HCEC 1CT (cell line): ENCODE results near the gene RBM47.
A peak's percentile ranks its signal among the peaks of the same experiment; 100 is the strongest.
"Not testable (repeated sequence)": the region's sequence is repeated elsewhere in the genome, so short reads cannot be mapped to it uniquely, and the experiment has no call there.

Experiments
- DNase-seq: peaks from one replicate; pipeline ENCODE4 v3.0.0-alpha.2; 2017

RBM47 gene

GRCh38 chr4:40435306-40435705 is 194.4 kb downstream of the RBM47 start:
- DNase-seq = not testable (repeated sequence)

GRCh38 chr4:40434126-40434687 is 195.5 kb downstream of the RBM47 start:
- no peak for DNase-seq

DNA sequence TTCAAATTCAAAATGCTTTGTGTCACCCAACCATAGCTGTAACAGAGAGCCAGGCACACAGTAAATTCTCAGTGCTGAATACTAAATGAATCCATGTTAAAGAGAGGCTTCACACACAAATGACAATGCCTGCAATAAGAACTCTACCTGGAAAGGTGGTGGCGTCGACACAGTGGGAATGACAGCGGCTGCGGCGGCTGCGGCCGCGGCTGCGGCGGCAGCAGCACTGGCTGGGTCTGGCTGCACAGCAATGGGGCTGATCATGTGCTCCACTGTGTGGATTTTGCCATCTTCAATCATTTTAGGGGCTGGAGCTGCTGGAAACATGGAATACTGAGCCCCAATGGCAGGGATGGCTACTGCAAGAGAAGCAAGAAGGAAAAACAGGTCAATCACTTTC is 197.2 kb downstream of the RBM47 start:
- no peak for DNase-seq

GRCh38 chr4:40427871-40428270 is 201.8 kb downstream of the RBM47 start:
- DNase-seq = not testable (repeated sequence)

DNA sequence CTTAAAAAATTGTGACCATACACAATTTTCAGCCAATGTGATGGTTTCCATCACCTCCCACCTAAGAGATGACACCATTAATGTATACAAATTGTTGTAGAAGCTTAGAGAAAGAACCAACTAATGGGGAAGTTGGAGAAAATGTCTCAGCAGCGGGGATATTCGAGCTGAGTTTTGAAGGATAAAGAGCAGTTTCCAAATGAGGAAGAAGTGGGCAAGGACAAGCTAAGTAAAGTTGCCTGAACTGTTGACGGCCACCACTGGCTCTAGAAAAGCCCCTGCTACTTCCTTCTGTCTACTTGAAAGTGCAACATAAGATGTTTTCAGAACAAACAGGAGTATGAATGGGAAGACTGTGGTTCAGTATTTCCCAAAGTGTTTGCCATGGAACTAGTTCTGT is 202.5 kb downstream of the RBM47 start:
- no peak for DNase-seq

DNA sequence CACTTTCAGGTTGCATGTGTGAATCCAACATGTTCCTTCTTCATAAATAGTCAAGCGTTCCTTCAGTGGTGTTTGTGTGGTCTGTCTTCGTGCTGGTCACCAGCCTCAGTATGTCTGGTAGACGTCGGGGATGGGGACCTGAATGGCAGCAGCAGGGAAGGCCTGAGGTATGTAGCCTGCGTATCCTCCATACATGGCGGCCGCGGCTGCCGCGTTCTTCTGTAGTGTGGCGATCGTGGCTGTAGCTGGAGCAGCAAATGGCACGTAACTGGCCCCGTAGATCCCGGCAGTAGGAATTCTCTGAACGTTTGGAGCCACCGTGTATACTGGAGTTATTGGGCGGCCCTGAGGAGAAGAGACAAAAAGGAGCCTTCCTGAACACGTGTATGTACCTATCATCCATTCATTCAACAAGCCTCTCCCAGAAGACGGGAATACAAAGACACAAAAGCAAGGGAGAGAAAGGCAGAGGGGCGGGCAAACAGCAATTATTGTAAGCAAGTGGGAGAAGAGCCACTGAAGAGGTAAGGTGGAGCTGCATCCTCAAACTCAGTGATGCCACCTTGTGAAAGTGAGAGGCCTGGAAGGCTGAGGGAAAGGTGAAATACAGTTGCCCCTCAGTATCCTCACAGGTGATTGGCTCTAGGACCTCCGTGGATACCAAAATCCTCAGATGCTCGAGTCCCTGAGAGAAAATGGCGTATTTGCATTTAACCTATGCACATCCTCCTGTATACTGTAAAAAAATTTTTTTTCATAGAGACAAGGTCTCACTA is 203.7 kb downstream of the RBM47 start:
- no peak for DNase-seq

- DNase-seq = peak; percentile 50
Observed at GRCh38 chr4:40423735-40424134, 205.9 kb downstream of the RBM47 start.

DNA sequence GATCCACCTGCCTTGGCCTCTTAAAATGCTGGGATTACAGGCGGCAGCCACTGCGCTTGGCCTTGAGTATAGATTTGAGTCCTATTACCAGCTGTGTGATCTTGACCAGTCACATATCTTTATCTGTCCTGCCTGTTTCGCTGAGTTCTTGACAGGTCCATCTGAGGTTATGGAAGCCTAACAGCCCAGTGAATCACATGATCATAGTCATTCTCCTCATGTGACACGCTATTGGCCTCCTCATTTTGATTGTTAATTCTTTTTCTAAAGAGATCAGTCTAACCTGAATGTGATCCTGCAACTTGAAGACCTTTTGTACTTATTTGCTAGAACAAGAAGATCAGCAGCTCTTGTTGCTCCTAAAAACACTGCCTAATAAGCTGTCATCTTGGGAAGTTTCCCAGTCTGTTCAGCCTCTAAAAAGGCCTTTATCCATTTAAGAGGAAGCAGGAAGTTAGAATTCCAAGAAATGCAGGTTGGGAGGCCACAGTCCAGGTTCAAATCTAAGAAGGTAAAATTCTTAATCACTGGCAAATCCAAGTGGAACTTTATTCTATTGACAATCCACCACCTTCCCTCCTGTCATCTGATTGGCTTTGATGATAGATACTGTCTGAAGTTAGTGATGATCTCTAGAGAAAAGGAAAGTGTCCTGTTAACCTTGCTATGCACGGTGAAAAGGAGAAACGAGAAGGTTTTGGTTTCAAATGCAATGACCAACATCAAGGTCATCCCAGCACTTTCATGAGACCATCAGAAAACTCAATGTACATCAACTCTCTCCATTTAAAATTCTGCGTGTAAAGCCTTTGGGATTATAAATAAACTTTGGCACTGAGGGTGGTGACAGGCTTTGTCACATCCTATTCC is 207.6 kb downstream of the RBM47 start:
- no peak for DNase-seq

DNA sequence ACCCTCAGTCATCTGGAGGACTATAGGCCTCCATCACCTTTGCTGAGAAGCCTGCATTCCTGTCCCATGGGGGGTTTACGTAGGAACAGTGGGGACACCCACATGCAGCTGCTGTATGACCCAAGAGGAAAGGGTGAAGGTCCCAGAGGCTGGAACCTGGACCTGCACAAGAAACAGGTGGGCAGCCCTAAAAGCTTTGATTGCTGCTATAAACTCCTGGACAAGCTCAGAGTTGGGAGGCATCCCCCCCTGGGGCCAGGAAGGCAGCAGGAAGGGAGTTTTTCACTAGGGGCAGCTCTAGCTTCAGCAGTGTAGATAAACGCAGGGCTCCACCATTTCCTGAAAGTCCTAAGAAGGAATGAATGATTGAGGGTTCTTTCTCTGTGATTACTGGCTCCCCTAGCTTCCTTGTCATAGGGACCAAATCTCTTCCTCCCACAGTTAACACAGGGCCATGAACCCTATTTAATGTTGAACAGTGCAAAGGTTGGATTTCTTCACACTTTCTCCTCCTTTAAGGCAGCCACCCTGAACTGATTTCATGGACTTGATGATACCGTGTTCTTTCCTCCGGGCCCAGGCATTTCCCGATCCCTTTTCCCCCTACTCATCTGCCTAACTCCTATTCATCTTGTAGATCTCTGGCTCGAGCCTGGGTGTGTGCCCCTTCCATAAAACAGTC is 210.3 kb downstream of the RBM47 start:
- DNase-seq = no peak

DNA sequence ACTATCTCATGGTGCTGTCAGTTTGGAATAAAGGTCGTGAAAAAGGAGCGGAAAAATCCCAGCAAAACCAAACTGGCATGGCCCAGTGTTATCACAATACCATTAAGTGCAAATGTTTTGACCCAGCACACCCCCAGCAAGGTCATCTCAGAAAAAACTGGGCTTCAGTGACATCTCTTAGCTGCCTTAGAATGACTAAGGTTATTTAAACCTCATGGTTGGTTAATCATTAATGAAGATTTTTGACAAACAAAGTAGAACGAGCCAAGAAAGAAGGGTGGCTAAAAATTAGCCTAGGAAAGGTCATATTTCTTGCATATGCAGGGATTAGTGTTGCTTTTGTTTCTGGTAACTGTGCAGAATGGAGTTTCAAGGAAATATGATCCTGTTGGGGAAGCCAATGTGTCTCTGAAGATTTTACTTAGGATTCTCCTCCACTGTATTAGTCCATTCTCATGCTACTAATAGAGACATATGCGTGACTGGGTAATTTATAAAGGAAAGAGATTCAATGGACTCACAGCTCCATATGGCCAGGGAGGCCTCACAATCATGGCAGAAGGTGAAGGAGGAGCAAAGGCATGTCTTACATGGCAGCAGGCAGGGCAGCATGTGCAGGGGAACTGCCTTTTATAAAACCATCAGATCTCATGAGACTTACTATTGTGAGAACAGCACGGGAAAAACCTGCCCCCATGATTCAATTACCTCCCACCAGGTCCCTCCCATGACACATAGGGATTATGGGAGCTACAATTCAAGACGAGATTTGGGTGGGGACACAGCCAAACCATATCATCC is 211.0 kb downstream of the RBM47 start:
- no peak for DNase-seq

- no peak for DNase-seq
Observed at GRCh38 chr4:40417941-40418340, 211.7 kb downstream of the RBM47 start.

GRCh38 chr4:40414673-40415072 is 215.0 kb downstream of the RBM47 start:
- DNase-seq = no peak

GRCh38 chr4:40412866-40413795 is 216.5 kb downstream of the RBM47 start:
- DNase-seq = no peak

- no peak for DNase-seq
Observed at GRCh38 chr4:40412388-40412787, 217.3 kb downstream of the RBM47 start.

DNA sequence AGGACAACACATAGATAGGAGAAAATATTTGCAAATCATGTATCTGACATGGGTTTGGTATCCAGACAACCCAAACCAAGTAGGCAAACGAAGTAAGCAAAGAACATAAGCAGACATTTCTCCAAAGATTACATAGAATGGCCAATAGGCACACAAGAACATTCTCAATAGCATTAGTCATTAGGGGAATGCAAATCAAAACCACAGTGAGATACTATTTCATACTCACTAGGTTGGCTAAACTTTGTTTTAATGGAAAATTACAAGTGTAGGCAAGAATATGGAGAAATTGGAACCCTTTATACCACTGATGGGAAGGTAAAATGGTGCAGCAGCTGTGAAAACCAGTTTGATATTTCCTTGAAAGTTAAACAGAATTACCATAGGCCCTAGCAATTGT is 219.8 kb downstream of the RBM47 start:
- DNase-seq = peak; percentile 50

DNA sequence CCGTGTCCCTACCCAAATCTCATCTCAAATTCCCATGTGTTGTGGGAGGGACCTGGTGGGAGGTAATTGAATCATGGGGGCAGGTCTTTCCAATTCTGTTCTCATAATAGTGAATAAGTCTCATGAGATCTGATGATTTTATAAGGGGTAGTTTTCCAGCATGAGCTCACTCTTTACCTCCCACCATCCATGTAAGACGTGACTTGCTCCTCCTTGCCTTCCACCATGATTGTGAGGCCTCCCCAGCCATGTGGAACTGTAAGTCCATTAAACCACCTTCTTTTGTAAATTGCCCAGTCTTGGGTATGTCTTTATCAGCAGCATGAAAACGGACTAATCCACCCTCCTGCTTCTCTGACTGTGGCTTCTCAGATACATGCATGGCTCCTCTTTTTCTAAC is 222.2 kb downstream of the RBM47 start:
- DNase-seq = not testable (repeated sequence)

DNA sequence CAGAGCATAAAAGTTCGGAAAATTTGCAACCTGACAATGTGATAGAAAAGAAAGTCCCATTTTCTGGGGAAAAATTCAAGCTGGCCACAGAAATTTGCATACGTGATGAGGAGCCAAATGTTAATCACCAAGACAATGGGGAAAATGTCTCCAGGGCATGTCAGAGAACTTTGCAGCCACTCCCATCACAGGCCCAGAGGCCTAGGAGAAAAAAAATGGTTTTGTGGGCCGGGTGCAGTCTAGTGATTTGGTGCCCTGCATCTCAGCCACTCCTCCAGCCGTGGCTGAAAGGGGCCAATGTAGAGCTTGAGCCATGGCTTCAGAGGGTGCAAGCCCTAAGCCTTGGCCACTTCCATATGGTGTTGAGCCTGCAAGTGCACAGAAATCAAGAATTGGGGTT is 223.3 kb downstream of the RBM47 start:
- DNase-seq = no peak

DNA sequence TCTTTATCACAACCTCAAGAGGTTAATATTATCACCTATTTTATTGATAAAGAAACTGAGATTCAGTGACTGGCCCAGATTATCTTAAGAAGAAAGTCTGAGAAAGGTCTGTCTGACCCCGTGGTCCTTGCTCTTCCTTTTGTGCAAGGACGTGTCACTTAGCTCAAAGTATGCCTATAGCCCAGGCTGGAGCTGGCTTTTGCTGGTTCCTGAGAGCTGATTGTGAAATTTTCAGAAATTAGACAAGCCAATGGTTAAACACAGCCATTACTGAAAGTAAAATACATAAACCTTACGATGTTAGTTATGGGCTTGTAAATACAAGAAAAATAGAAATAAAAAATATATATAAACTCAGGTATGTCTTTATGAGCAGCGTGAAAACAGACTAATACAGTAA is 224.5 kb downstream of the RBM47 start:
- DNase-seq = no peak

DNA sequence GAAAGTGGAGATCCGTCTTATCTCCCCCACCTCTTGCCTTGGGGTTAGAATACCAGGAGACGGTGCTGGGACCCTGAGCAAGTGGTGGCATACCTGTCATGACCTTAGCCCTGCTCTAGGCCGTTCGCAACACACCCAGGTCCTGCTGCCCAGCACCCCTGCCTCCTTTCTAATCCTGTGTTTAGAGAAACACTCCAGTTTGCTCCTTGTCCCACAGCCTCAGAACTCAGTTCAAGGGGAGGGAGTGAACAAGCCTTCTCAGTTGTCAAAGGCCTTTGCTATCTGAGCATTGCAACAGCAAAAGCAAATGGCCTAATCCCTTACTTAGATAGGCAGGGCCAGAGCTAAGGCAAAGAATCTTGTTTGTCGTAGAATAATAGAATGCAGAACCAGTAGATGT is 226.6 kb downstream of the RBM47 start:
- no peak for DNase-seq

DNA sequence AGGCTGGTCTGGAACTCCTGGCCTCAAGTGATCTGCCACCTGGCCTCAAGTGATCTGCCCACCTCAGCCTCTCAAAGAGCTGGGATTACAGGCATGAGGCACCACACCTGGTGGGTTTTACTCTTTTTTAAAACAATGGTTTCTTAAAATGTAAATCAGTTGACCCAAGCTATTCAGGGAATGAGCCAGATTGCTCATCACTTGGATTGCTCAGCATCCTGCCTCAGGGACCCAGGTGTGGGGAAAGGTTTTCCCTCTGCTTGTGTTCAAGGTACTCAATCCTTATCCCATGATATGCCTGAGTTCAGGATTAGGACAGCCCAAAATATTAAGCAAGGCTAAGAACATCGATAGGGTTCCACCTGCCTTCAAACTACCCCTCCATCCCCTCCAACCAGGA is 227.1 kb downstream of the RBM47 start:
- no peak for DNase-seq

- DNase-seq = peak; percentile 34
Observed at GRCh38 chr4:40401631-40402030, 228.0 kb downstream of the RBM47 start.
